Testis (tissue), 2 donors: ENCODE results near the gene HAND2.

Experiments used
- CTCF ChIP-seq, 3 experiments: fragments of 450-650 bp in 2 of 3; fragments of 200-600 bp in 1 of 3; sonication (generic) in 1 of 3; IDR thresholded peaks; one replicate each; pipeline ENCODE4 v1.5.1; 2016 to 2019; ENCODE audit warnings: antibody characterized with exemption in 3 of 3, mild to moderate bottlenecking in 2 of 3, moderate library complexity in 1 of 3
- POLR2A ChIP-seq: fragments of 450-650 bp; IDR thresholded peaks from one replicate; pipeline ENCODE4 v1.6.1; 2017; ENCODE audit warnings: antibody characterized with exemption, mild to moderate bottlenecking, moderate library complexity

GRCh38 chr4:173489514-173489913, 40.5 kb downstream of the HAND2 start:
- TF ChIP-seq CTCF (IDR thresholded peaks at IDR 0.05) = no peak
- no peak for TF ChIP-seq POLR2A
